Left ventricle myocardium inferior (tissue), 1 donor: ENCODE results near the gene TMPRSS4. TPM values are rescaled to one million over a fixed set of nuclear protein-coding genes. Genes with fewer than 3 reads are reported as not detected.

Experiments used
- DNase-seq: peaks from one replicate; pipeline ENCODE4 v3.0.0-alpha.2; 2020
- H3K27ac ChIP-seq: fragments of 200-600 bp; replicated peaks from 2 replicates; pipeline ENCODE4 v1.8.0; 2021
- H3K27me3 ChIP-seq: fragments of 200-600 bp; 2 replicates; pipeline ENCODE4 v1.8.0; 2021; ENCODE audit warnings: low read depth
- H3K36me3 ChIP-seq: fragments of 200-600 bp; 2 replicates; pipeline ENCODE4 v1.8.0; 2021
- H3K4me1 ChIP-seq: fragments of 200-600 bp; 2 replicates; pipeline ENCODE4 v1.8.0; 2021
- H3K4me3 ChIP-seq: fragments of 200-600 bp; 2 replicates; pipeline ENCODE4 v1.8.0; 2021; ENCODE audit warnings: mild to moderate bottlenecking, moderate library complexity
- H3K9me3 ChIP-seq: fragments of 200-600 bp; replicated peaks from 2 replicates; pipeline ENCODE4 v1.8.0; 2021
- CTCF ChIP-seq: fragments of 200-600 bp; IDR thresholded peaks from 2 replicates; pipeline ENCODE4 v1.8.0; 2021; ENCODE audit warnings: antibody characterized with exemption, mild to moderate bottlenecking, borderline replicate concordance
- intact Hi-C: fragments of 100-400 bp; cut with micrococcal nuclease; formaldehyde crosslinking; loops from one replicate; pipeline ENCODE4 v1.11.0; 2022
- total RNA-seq: library from RNA; stranded (reverse); fragmentation: NEBNext Ultra II Directional; extraction: Animal tissue kit (Norgen Biotek cat#: 25700); gene quantifications from one replicate; pipeline ENCODE4 v1.2.1, GENCODE V29; 2021
- donor health status: DM: no; HTN: yes; CAD: no; lungs with severe emphysema.

TMPRSS4 gene
- total RNA-seq, 1 donor from 2014 or later: 0.30 TPM

DNA sequence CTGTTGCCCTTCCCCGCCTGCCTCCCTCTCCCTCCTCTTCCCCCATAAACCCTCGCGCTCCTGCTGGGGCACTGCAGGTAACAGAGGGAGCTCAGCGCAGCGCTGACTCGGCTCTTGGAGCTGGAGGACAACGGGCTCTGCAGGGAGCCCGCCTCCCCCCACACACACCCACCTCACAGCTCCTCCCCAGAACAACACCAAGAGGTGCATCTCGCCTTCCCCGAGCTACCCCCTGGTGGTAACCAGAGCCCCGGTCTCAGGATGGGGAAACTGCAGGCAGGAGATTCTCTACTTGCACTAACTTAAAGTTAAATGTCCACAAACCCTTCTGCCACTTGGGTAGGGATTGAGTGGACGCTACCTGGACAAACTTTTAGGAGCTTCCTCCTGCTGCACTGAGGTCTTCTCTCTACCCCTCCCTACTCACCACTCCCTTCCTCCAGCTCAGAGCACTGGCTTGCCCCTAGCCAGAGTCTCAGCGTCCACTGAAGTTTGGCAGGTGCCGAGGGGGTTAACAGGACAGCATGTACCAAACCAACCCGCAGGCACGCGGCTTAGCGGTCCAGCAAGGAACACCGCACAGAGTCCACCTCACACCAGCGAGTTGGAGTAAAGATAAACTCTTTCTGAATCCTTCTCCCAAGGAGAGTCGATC lies 79.8 kb downstream of the TMPRSS4 start:
- peaks cover 35% of the 10 kb centered on the region for H3K4me1 ChIP-seq

DNA sequence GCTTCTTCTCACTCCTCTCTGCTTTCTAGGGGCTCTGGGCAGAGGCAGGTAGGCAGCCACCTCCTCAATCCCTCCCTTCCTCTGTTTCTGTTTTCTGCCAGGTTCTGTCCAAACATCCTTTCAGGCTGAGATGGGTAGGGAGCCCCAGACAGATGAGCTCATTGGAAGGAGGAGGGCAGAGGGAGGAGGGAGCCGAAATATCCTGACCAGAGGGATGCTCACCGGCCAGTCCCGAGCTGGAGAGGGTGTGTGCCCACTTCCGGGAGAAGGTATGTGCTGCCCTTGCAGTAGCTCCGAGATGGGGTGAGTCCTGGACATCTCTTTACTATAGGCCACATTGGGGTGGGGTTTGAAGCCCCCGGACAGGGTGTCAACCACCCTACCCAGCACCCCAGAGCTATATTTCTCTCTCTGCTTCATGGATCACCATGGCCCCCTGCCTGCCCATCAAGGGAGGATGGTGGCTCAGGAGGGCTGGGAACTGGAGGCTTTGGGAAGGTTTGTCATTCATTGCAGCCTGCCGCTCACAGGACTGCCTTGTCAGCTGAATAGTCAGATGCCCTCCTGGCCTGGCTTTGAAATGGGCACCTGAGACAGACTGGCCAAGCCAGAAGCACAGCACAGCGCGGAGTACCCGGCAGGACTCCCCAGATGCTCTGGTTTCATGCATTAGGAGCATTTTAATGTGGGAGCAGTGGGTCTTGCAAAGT lies 80.5 kb downstream of the TMPRSS4 start:
- Histone ChIP-seq H3K4me1 (peaks cover 29% of the 10 kb centered on the region), H3K27me3 (peaks cover 46% of the 10 kb centered on the region), H3K27ac (no peak overlapping the region), H3K36me3 (no peaks in the 10 kb centered on the region), H3K9me3 (no peaks in the 10 kb centered on the region), H3K4me3 (peak overlapping the region; percentile 39)
- TF ChIP-seq CTCF: no peak
- intact Hi-C loops: no loop called here
- DNase-seq: no peak

More for the DNA sequence above, 79.8 kb downstream of the TMPRSS4 start:
- Histone ChIP-seq H3K4me3 (peak overlapping the region; percentile 39), H3K27ac (no peak overlapping the region), H3K9me3 (no peaks in the 10 kb centered on the region), H3K27me3 (peaks cover 53% of the 10 kb centered on the region), H3K36me3 (no peaks in the 10 kb centered on the region)
- no peak for DNase-seq
- no peak for TF ChIP-seq CTCF
- intact Hi-C loops: no loop called here

DNA sequence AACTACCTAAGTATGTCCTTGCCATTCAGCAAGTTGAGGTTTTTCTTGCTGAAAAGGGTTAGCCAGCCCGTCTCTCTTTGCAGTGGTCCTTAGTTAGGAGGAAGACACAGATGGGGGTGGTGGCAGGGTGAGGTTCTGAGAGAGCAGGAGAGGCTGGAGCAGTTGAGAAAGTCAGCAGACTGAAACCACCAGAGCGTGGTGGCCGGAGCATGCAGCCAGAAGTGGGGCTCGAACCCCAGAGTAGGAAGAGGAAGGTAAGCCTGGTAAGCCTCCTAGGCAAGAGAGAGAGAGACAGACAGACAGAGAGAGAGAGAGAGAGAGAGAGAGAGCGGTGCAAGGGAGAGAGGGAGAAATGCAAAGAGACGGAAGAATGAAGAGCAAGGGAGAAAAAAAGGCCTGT lies 84.9 kb downstream of the TMPRSS4 start:
- no peak for TF ChIP-seq CTCF
- H3K9me3 ChIP-seq: no peaks in the 10 kb centered on the region
- DNase-seq: no peak
- peaks cover 12% of the 10 kb centered on the region for H3K4me1 ChIP-seq
- intact Hi-C loops: no loop called here
- H3K27ac ChIP-seq: no peak overlapping the region
- peaks cover 8% of the 10 kb centered on the region for H3K27me3 ChIP-seq
- H3K36me3 ChIP-seq: no peaks in the 10 kb centered on the region
- H3K4me3 ChIP-seq: no peak overlapping the region

DNA sequence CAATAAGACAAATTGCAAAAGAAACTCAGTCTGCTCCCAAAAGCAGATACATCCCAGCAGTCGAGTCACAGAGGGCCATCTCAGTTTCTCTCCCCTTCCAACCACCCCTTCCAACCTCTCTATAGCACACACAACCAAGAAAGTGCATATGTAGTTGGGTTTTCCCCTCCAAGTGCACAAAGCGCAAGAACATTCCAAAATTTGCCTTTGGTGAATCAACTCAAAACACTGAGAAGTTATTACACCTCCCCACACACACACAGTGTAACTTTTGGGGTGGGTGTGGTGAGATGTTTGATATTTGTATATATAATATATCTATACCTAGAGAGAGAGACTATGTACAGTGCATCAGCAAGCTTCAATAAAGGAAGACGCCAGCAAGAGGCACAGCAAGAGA lies 86.0 kb downstream of the TMPRSS4 start:
- no peaks in the 10 kb centered on the region for H3K27me3 ChIP-seq
- DNase-seq: no peak
- intact Hi-C loops: no loop called here
- H3K27ac ChIP-seq: no peak overlapping the region
- H3K4me1 ChIP-seq: peaks cover 8% of the 10 kb centered on the region
- H3K36me3 ChIP-seq: peaks cover 5% of the 10 kb centered on the region
- no peak for TF ChIP-seq CTCF
- H3K4me3 ChIP-seq: no peak overlapping the region
- no peaks in the 10 kb centered on the region for H3K9me3 ChIP-seq

- TF ChIP-seq CTCF: no peak
- no peaks in the 10 kb centered on the region for H3K27me3 ChIP-seq
- H3K9me3 ChIP-seq: no peaks in the 10 kb centered on the region
- H3K27ac ChIP-seq: no peak overlapping the region
- peaks cover 8% of the 10 kb centered on the region for H3K4me1 ChIP-seq
- H3K36me3 ChIP-seq: peaks cover 10% of the 10 kb centered on the region
- no peak overlapping the region for H3K4me3 ChIP-seq
- no peak for DNase-seq
- intact Hi-C loops: no loop called here
These were observed 86.6 kb downstream of the TMPRSS4 start for GRCh38 chr11:118163494-118163893.
